Keratinocyte (primary cell): Measurements from ENCODE around the gene PPM1H.

Source experiments
- EZH2 ChIP-seq: IDR thresholded peaks from one replicate; pipeline ENCODE4 v1.6.1; 2012; ENCODE audit warnings: inconsistent platforms, mild to moderate bottlenecking, low read length, moderate library complexity
- TF ChIP-seq, protein P1 (sequence below), 3 experiments: IDR thresholded peaks in 1 of 3; conservative IDR thresholded peaks in 1 of 3; optimal IDR thresholded peaks in 1 of 3; 2 replicates in 2 of 3; 3 replicates in 1 of 3; pipeline versions ENCODE3 to v1.5.1; 2011; ENCODE audit warnings: low read length in 3 of 3, mild to moderate bottlenecking in 3 of 3, moderate library complexity in 2 of 3, control low read depth in 1 of 3, inconsistent platforms in 1 of 3; ENCODE audit not compliant: insufficient read depth in 2 of 3; ENCODE audit errors: extremely low read depth in 1 of 3

DNA sequence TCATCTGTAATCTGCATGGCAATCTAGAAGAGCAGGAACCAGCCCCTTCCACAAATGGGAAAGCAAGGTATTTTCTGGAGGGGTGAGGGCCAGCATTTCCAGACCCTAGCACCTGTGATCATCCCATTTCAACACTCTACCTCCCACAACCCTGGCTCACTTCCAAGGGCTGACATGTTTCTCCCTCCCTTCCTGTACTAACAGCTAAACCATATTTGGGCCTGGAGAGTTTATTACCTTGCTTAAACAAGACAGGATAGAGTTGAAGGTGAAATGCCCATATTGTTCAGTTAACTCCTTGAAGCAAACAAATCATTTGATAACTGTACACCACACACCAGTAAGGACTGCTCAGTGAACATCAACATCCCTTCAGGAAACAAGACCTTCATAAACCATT is 158.4 kb downstream of the PPM1H start:
- TF ChIP-seq, protein P1, sequence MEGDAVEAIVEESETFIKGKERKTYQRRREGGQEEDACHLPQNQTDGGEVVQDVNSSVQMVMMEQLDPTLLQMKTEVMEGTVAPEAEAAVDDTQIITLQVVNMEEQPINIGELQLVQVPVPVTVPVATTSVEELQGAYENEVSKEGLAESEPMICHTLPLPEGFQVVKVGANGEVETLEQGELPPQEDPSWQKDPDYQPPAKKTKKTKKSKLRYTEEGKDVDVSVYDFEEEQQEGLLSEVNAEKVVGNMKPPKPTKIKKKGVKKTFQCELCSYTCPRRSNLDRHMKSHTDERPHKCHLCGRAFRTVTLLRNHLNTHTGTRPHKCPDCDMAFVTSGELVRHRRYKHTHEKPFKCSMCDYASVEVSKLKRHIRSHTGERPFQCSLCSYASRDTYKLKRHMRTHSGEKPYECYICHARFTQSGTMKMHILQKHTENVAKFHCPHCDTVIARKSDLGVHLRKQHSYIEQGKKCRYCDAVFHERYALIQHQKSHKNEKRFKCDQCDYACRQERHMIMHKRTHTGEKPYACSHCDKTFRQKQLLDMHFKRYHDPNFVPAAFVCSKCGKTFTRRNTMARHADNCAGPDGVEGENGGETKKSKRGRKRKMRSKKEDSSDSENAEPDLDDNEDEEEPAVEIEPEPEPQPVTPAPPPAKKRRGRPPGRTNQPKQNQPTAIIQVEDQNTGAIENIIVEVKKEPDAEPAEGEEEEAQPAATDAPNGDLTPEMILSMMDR (optimal IDR thresholded peaks at IDR 0.05 in 1 of 3, IDR thresholded peaks at IDR 0.05 in 1 of 3, conservative IDR thresholded peaks at IDR 0.05 in 1 of 3; ENCODE audit: extremely low read depth in 1 of 3, insufficient read depth in 2 of 3, low read length in 3 of 3): no peak
- no peak for TF ChIP-seq EZH2
